Right renal cortex interstitium (tissue), 3 donors: ENCODE data around the gene GYG1. TPM values are rescaled to one million over a fixed set of nuclear protein-coding genes. Genes with fewer than 3 reads are reported as not detected.

ENCODE experiments used
- polyA plus RNA-seq, 3 donors: library from polyadenylated mRNA; unstranded; fragments of 120-200 nt; gene quantifications; one replicate each; pipeline ENCODE4 v1.2.1, GENCODE V29; 2013; ENCODE audit not compliant: insufficient read length in 3 of 3

Gene GYG1
- polyA plus RNA-seq, 3 donors, result 29.1 to 31.9 (median 30.4) TPM

Other genes starting within 250 kb of the GYG1 start
- under 1 TPM; 0.58 to 0.96 (median 0.85) TPM for gene CPB1, start 163.7 kb upstream of the GYG1 start, polyA plus RNA-seq
- gene CPA3, start 126.2 kb upstream of the GYG1 start, polyA plus RNA-seq, result under 1 TPM; 0.21 to 0.61 (median 0.58) TPM
- gene HLTF, start 95.0 kb downstream of the GYG1 start, polyA plus RNA-seq, result 10 to 100 TPM; 40.3 to 48.1 (median 46.2) TPM
- gene HPS3, start 138.1 kb downstream of the GYG1 start, polyA plus RNA-seq, result 10 to 100 TPM; 31.1 to 33.7 (median 31.5) TPM
- under 1 TPM; 0.33 to 0.69 (median 0.41) TPM for gene CP, start 230.3 kb downstream of the GYG1 start, polyA plus RNA-seq